ENCODE measurements around the gene ZBTB43.

Gene ZBTB43

DNA sequence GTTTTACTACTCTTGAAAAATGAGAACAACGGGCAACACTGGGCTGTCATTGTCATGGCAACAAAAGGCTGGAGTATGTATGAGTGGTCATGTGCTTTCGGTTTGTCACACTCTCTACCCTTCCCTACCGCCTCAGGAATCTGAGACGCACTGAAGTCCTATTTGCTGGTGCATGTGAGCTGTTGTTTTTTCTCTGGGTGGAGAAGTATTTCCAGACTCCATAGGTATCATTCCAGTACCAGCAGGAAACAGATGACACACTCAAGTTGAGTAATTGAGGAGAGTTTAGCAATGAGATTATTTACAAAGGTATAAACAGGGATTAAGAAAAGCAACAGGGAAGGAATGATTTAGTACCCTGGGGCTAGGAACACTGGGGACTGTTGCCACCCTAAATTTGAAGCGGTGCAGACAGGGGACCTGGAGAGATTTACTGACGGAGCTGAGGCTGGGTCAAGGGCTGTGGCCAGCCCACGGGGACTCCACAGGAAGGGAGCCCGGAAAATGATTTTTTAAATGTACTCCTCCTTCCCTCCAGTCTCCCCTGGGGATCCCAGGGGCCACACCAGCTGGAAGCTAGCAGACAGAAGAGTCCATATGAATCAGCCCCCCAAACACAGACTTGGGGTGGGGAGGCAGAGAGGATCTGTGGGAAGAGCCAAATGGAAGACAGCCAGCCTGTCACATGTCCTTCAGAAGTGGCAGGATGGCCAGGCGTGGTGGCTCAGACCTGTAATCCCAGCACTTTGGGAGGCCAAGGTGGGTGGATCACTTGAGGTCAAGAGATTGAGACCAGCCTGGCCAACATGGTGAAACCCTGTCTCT lies 13.2 kb upstream of the ZBTB43 start:
- Histone ChIP-seq H3K9me3 (ENCODE audit: insufficient read depth, low read length, severe bottlenecking) (peaks cover 2% of the 10 kb centered on the region), H3K27ac (ENCODE audit: low read length) (no peak overlapping the region), H3K4me2 (ENCODE audit: insufficient read depth, low read length) (no peak overlapping the region), H3K4me3 (ENCODE audit: low read depth in 1 of 2, low read length in 2 of 2) (no peak overlapping the region), H3K9ac (ENCODE audit: low read depth, low read length) (no peak overlapping the region), H3K36me3 (ENCODE audit: insufficient read depth, low read length) (no peaks in the 10 kb centered on the region), H3K27me3 (ENCODE audit: insufficient read depth, low read length, poor library complexity) (peaks cover 9% of the 10 kb centered on the region), H4K20me1 (ENCODE audit: insufficient read depth, low read length) (no peaks in the 10 kb centered on the region), H3K79me2 (ENCODE audit: insufficient read depth, low read length) (no peaks in the 10 kb centered on the region), H2AFZ (ENCODE audit: low read depth, low read length) (no peak overlapping the region), H3K4me1 (ENCODE audit: insufficient read depth, low read length) (no peaks in the 10 kb centered on the region)
- DNase-seq, result no peak
- TF ChIP-seq EZH2 (IDR thresholded peaks at IDR 0.05; ENCODE audit: borderline replicate concordance, low read depth, low read length, severe bottlenecking), result no peak
- TF ChIP-seq, protein P1, sequence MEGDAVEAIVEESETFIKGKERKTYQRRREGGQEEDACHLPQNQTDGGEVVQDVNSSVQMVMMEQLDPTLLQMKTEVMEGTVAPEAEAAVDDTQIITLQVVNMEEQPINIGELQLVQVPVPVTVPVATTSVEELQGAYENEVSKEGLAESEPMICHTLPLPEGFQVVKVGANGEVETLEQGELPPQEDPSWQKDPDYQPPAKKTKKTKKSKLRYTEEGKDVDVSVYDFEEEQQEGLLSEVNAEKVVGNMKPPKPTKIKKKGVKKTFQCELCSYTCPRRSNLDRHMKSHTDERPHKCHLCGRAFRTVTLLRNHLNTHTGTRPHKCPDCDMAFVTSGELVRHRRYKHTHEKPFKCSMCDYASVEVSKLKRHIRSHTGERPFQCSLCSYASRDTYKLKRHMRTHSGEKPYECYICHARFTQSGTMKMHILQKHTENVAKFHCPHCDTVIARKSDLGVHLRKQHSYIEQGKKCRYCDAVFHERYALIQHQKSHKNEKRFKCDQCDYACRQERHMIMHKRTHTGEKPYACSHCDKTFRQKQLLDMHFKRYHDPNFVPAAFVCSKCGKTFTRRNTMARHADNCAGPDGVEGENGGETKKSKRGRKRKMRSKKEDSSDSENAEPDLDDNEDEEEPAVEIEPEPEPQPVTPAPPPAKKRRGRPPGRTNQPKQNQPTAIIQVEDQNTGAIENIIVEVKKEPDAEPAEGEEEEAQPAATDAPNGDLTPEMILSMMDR (IDR thresholded peaks at IDR 0.05; ENCODE audit: borderline replicate concordance, extremely low read depth, low read length, poor library complexity, severe bottlenecking), result no peak
- no peak for ATAC-seq (ENCODE audit: insufficient read depth, low read depth)

DNA sequence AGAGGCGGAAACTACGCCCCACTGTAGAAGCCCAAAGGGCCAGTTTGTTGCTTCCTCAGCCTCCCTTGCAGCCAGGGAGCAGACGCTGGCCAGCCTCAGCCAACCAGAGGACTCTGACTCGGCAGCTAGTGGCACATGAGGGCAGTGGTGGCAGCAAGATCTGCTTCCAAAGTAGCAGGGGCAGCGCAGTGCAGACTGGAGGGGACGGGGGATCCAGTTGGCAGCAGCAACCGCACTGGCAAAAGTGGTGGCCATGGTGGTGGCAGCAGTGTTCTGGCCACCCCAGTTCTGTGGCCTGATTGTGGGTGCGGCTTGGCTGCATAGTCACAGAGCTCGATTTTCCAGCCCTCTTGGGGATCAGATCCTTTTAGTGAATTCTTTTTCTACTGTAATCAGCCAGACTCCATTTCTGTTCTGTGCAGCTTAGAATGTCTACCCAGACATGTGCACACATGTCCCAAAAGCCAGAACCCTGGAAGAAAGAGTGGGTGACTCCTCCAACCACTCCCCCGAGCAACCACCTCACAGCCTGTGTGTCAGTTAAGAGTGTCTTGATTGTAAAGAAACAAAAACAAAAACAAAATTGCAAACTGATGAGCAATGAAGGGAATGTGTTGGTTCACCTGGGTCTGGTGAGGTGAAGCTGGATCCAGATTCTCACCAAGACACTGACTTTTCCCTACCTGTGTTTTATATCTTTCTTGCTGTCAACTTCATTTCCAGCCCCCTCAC lies 11.0 kb upstream of the ZBTB43 start:
- Histone ChIP-seq H2AFZ (ENCODE audit: low read depth, low read length) (no peak overlapping the region), H3K9ac (ENCODE audit: low read depth, low read length) (no peak overlapping the region), H3K36me3 (ENCODE audit: insufficient read depth, low read length) (no peaks in the 10 kb centered on the region), H4K20me1 (ENCODE audit: insufficient read depth, low read length) (no peaks in the 10 kb centered on the region), H3K4me2 (ENCODE audit: insufficient read depth, low read length) (no peak overlapping the region), H3K79me2 (ENCODE audit: insufficient read depth, low read length) (no peaks in the 10 kb centered on the region), H3K27me3 (ENCODE audit: insufficient read depth, low read length, poor library complexity) (peaks cover 7% of the 10 kb centered on the region), H3K9me3 (ENCODE audit: insufficient read depth, low read length, severe bottlenecking) (peaks cover 2% of the 10 kb centered on the region), H3K4me3 (ENCODE audit: low read depth in 1 of 2, low read length in 2 of 2) (no peak overlapping the region), H3K27ac (ENCODE audit: low read length) (no peak overlapping the region), H3K4me1 (ENCODE audit: insufficient read depth, low read length) (no peaks in the 10 kb centered on the region)
- DNase-seq, result no peak
- TF ChIP-seq, protein P1 (IDR thresholded peaks at IDR 0.05; ENCODE audit: borderline replicate concordance, extremely low read depth, low read length, poor library complexity, severe bottlenecking), result no peak
- no peak for TF ChIP-seq EZH2 (IDR thresholded peaks at IDR 0.05; ENCODE audit: borderline replicate concordance, low read depth, low read length, severe bottlenecking)
- no peak for ATAC-seq (ENCODE audit: insufficient read depth, low read depth)

DNA sequence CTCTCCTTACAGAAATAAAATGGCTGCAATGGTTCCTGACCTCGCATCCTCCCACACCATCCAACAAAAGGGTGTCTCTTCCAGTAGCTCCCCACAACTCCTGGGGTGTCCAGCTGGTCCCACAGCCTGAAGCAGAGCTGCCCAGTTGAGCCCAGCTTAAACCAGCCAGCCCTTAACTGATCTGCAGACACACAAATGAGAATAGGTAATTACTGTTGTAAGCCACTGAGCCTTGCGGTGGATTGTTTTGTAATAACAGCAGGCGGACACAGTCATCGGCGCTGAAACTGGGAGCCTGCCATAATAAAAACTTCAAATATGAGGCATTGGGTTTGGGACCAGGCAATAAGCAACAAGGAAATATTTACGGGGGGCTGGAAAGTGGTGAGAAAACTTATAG lies 10.4 kb upstream of the ZBTB43 start:
- ATAC-seq (ENCODE audit: insufficient read depth, low read depth) (no peak), DNase-seq (no peak)
- Histone ChIP-seq H4K20me1 (ENCODE audit: insufficient read depth, low read length) (no peaks in the 10 kb centered on the region), H2AFZ (ENCODE audit: low read depth, low read length) (no peak overlapping the region), H3K79me2 (ENCODE audit: insufficient read depth, low read length) (no peaks in the 10 kb centered on the region), H3K27ac (ENCODE audit: low read length) (no peak overlapping the region), H3K4me1 (ENCODE audit: insufficient read depth, low read length) (no peaks in the 10 kb centered on the region), H3K36me3 (ENCODE audit: insufficient read depth, low read length) (no peaks in the 10 kb centered on the region), H3K4me3 (ENCODE audit: low read depth in 1 of 2, low read length in 2 of 2) (no peak overlapping the region), H3K9ac (ENCODE audit: low read depth, low read length) (no peak overlapping the region), H3K9me3 (ENCODE audit: insufficient read depth, low read length, severe bottlenecking) (peaks cover 2% of the 10 kb centered on the region), H3K4me2 (ENCODE audit: insufficient read depth, low read length) (no peak overlapping the region), H3K27me3 (ENCODE audit: insufficient read depth, low read length, poor library complexity) (peaks cover 7% of the 10 kb centered on the region)
- TF ChIP-seq, protein P1 (IDR thresholded peaks at IDR 0.05; ENCODE audit: borderline replicate concordance, extremely low read depth, low read length, poor library complexity, severe bottlenecking), result no peak
- TF ChIP-seq EZH2 (IDR thresholded peaks at IDR 0.05; ENCODE audit: borderline replicate concordance, low read depth, low read length, severe bottlenecking), result no peak
